ENCODE measurements around the gene SHROOM3.

Gene SHROOM3

GRCh38 chr4:76498550-76498949 is 63.5 kb downstream of the SHROOM3 start:
- DNase-seq = no peak

- no peak for DNase-seq
Observed at GRCh38 chr4:76499461-76499860, 64.4 kb downstream of the SHROOM3 start.

- no peak for DNase-seq
Observed at GRCh38 chr4:76502886-76503285, 67.9 kb downstream of the SHROOM3 start.

- no peak for DNase-seq
Observed at GRCh38 chr4:76504613-76505465, 69.8 kb downstream of the SHROOM3 start.

- no peak for DNase-seq
Observed at GRCh38 chr4:76511947-76512346, 76.9 kb downstream of the SHROOM3 start.

- DNase-seq = no peak
Observed at GRCh38 chr4:76513482-76513881, 78.5 kb downstream of the SHROOM3 start.

- no peak for DNase-seq
Observed at GRCh38 chr4:76514087-76514486, 79.1 kb downstream of the SHROOM3 start.

- DNase-seq = no peak
Observed at GRCh38 chr4:76515975-76516843, 81.2 kb downstream of the SHROOM3 start.

GRCh38 chr4:76518241-76518640 is 83.2 kb downstream of the SHROOM3 start:
- DNase-seq = no peak

- DNase-seq = no peak
Observed at GRCh38 chr4:76523593-76523992, 88.6 kb downstream of the SHROOM3 start.

GRCh38 chr4:76525751-76526150 is 90.7 kb downstream of the SHROOM3 start:
- DNase-seq = no peak

- no peak for DNase-seq
Observed at GRCh38 chr4:76526585-76526990, 91.6 kb downstream of the SHROOM3 start.

- no peak for DNase-seq
Observed at GRCh38 chr4:76527666-76528065, 92.6 kb downstream of the SHROOM3 start.

- no peak for DNase-seq
Observed at GRCh38 chr4:76531597-76531996, 96.6 kb downstream of the SHROOM3 start.

- no peak for DNase-seq
Observed at GRCh38 chr4:76532805-76533204, 97.8 kb downstream of the SHROOM3 start.

- no peak for DNase-seq
Observed at GRCh38 chr4:76533314-76533713, 98.3 kb downstream of the SHROOM3 start.

- DNase-seq = no peak
Observed at GRCh38 chr4:76535603-76536372, 100.8 kb downstream of the SHROOM3 start.

GRCh38 chr4:76536373-76536689 is 101.3 kb downstream of the SHROOM3 start:
- DNase-seq = no peak

GRCh38 chr4:76538296-76538695 is 103.3 kb downstream of the SHROOM3 start:
- DNase-seq = no peak

GRCh38 chr4:76539979-76540378 is 105.0 kb downstream of the SHROOM3 start:
- DNase-seq = no peak

GRCh38 chr4:76540486-76540885 is 105.5 kb downstream of the SHROOM3 start:
- no peak for DNase-seq

- no peak for DNase-seq
Observed at GRCh38 chr4:76543378-76543777, 108.3 kb downstream of the SHROOM3 start.

- no peak for DNase-seq
Observed at GRCh38 chr4:76544725-76545124, 109.7 kb downstream of the SHROOM3 start.

All from stimulated activated CD4-positive, alpha-beta T cell treated with anti-CD3 and anti-CD28 coated beads, Interleukin-15, amount 100 ng/mL, for 24 hours (primary cell).